Endothelial cell of umbilical vein (primary cell): ENCODE data around the gene CENPP. TPM values are rescaled to one million over a fixed set of nuclear protein-coding genes. Genes with fewer than 3 reads are reported as not detected.

Experiments
- BruUV-seq: library from RNA; stranded (reverse); fragments of 400-500 nt; replicated peaks from 2 replicates; lab custom pipeline; 2021; lab: Mats Ljungman, UMichigan
- CTCF ChIA-PET: fragments of 300-600, 350-600 bp; sonication (Branson Sonifier 250); formaldehyde crosslinking; loops from one replicate; lab custom pipeline; 2021; ENCODE audit warnings: antibody characterized with exemption, inconsistent platforms; lab: Charles Lee
- POLR2A ChIA-PET: fragments of 300-600, 350-600 bp; sonication (Branson Sonifier 250); formaldehyde crosslinking; loops from one replicate; lab custom pipeline; 2021; ENCODE audit warnings: antibody characterized with exemption, inconsistent platforms; lab: Charles Lee
- DNase-seq: peaks from one replicate; pipeline ENCODE4 v3.0.0-alpha.2; 2011; ENCODE audit warnings: low read depth, low spot score
- FAIRE-seq: peaks from 2 replicates; lab custom pipeline; 2011; peaks lifted over from hg19 to GRCh38; lab: Jason Lieb, UNC
- H2AFZ ChIP-seq: 2 replicates; pipeline ENCODE4 v1.6.0; 2012; ENCODE audit warnings: low read depth, low read length, control low read depth, inconsistent platforms
- H3K27ac ChIP-seq: 2 replicates; pipeline ENCODE4 v1.5.1; 2011; ENCODE audit warnings: low read depth, mild to moderate bottlenecking, control low read depth, low read length, moderate library complexity; ENCODE audit not compliant: insufficient read depth
- H3K27me3 ChIP-seq, 2 experiments: 2 replicates each; pipeline versions ENCODE4 v1.6.0 to v1.6.1; 2011; ENCODE audit warnings: low read length in 2 of 2, mixed read lengths in 1 of 2; ENCODE audit not compliant: control insufficient read depth in 2 of 2, insufficient read depth in 2 of 2
- H3K36me3 ChIP-seq, 2 experiments: 2 replicates in 1 of 2; 3 replicates in 1 of 2; pipeline ENCODE4 v1.5.1; 2011; ENCODE audit warnings: low read length in 2 of 2, mild to moderate bottlenecking in 1 of 2, moderate library complexity in 1 of 2; ENCODE audit not compliant: control insufficient read depth in 2 of 2, insufficient read depth in 2 of 2; ENCODE audit errors: extremely low read depth in 1 of 2
- H3K4me1 ChIP-seq: 3 replicates; pipeline ENCODE4 v1.5.1; 2011; ENCODE audit warnings: mild to moderate bottlenecking, low read length; ENCODE audit not compliant: control insufficient read depth, insufficient read depth; ENCODE audit errors: extremely low read depth
- H3K4me2 ChIP-seq: 2 replicates; pipeline ENCODE4 v1.6.1; 2011; ENCODE audit warnings: low read length, control low read depth, mixed read lengths; ENCODE audit not compliant: insufficient read depth
- H3K4me3 ChIP-seq, 3 experiments: fragments of 200-600 bp in 1 of 3; sonication (generic), shearing (Covaris generic) in 1 of 3; replicated peaks in 1 of 3; 2 replicates each; pipeline ENCODE4 v1.5.1; 2011 to 2016; ENCODE audit warnings: control low read depth in 3 of 3, low read length in 3 of 3, mild to moderate bottlenecking in 2 of 3, inconsistent platforms in 1 of 3, low read depth in 1 of 3, moderate library complexity in 1 of 3; ENCODE audit not compliant: insufficient read depth in 1 of 3
- H3K79me2 ChIP-seq: 2 replicates; pipeline ENCODE4 v1.6.0; 2012; ENCODE audit warnings: low read length, inconsistent platforms; ENCODE audit not compliant: control insufficient read depth, insufficient read depth
- H3K9ac ChIP-seq: replicated peaks from 2 replicates; pipeline ENCODE3; 2011; ENCODE audit warnings: low read length, control low read depth; ENCODE audit not compliant: insufficient read depth; ENCODE audit errors: extremely low read depth
- H3K9me1 ChIP-seq: replicated peaks from 3 replicates; pipeline ENCODE4 v1.6.0; 2011; ENCODE audit warnings: mild to moderate bottlenecking, low read length; ENCODE audit not compliant: control insufficient read depth, insufficient read depth; ENCODE audit errors: extremely low read depth
- H3K9me3 ChIP-seq: replicated peaks from 2 replicates; pipeline ENCODE4 v1.5.1; 2012; ENCODE audit warnings: low read length, inconsistent platforms; ENCODE audit not compliant: control insufficient read depth, insufficient read depth
- H4K20me1 ChIP-seq: replicated peaks from 2 replicates; pipeline ENCODE3; 2011; ENCODE audit warnings: mild to moderate bottlenecking, low read length; ENCODE audit not compliant: control insufficient read depth, insufficient read depth; ENCODE audit errors: extremely low read depth
- CTCF ChIP-seq, 2 donors: IDR thresholded peaks; 1 replicate in 1 of 2; 2 replicates in 1 of 2; pipeline ENCODE4 v1.5.1; 2011; ENCODE audit warnings: low read length in 2 of 2, mild to moderate bottlenecking in 2 of 2, moderate library complexity in 2 of 2, control low read depth in 1 of 2, inconsistent platforms in 1 of 2, low read depth in 1 of 2; ENCODE audit not compliant: insufficient read depth in 1 of 2; ENCODE audit errors: extremely low read depth in 1 of 2
- EZH2 ChIP-seq: IDR thresholded peaks from 2 replicates; pipeline ENCODE4 v1.6.1; 2012; ENCODE audit warnings: borderline replicate concordance, low read depth, mild to moderate bottlenecking, moderate library complexity, low read length, inconsistent platforms; ENCODE audit not compliant: severe bottlenecking
- FOS ChIP-seq: IDR thresholded peaks from 2 replicates; pipeline ENCODE4 v1.6.1; 2011; ENCODE audit warnings: mild to moderate bottlenecking, low read length, moderate library complexity, borderline replicate concordance; ENCODE audit not compliant: insufficient read depth
- GATA2 ChIP-seq: IDR thresholded peaks from 2 replicates; pipeline ENCODE4 v1.7.0; 2011; ENCODE audit warnings: low read depth, mild to moderate bottlenecking, moderate library complexity, mixed read lengths, low read length; ENCODE audit not compliant: insufficient read length, insufficient read depth
- JUN ChIP-seq: IDR thresholded peaks from 2 replicates; pipeline ENCODE4 v1.6.1; 2011; ENCODE audit warnings: borderline replicate concordance, low read depth; ENCODE audit not compliant: insufficient read length, insufficient read depth
- MYC ChIP-seq: IDR thresholded peaks from one replicate; pipeline ENCODE4 v1.6.1; 2011; ENCODE audit warnings: mild to moderate bottlenecking, low read depth, low read length
- POLR2A ChIP-seq: IDR thresholded peaks from 2 replicates; pipeline ENCODE4 v1.6.1; 2012; ENCODE audit warnings: low read depth, mild to moderate bottlenecking, control low read depth, low read length
- POLR2AphosphoS5 ChIP-seq: IDR thresholded peaks from 2 replicates; pipeline ENCODE4 v1.6.1; 2012; ENCODE audit warnings: low read depth, mild to moderate bottlenecking, control low read depth, low read length, moderate library complexity; ENCODE audit not compliant: insufficient read depth
- dilution Hi-C: fragments of 300-500 bp; cut with MboI; formaldehyde crosslinking; loops from one replicate; pipeline ENCODE4 v1.15.0; 2019; ENCODE audit warnings: low sequenced_read_pairs; ENCODE audit not compliant: extremely low pct_ligation_motif_present
- intact Hi-C: fragments of 100-400 bp; cut with micrococcal nuclease; formaldehyde crosslinking; loops from one replicate; pipeline ENCODE4 v1.10.0; 2022
- polyA plus RNA-seq, 4 experiments: library from polyadenylated mRNA; depleted of rRNA in 3 of 4; stranded (reverse) in 3 of 4; unstranded in 1 of 4; fragments of >200 nt; gene quantifications; 2 replicates each; pipeline versions ENCODE4 v1.2.1 to v1.2.3, GENCODE V29; 2011 to 2012; ENCODE audit warnings: missing spikeins in 1 of 4
- total RNA-seq: library from RNA; stranded (reverse); gene quantifications from 2 replicates; pipeline ENCODE4 v1.2.3, GENCODE V29; 2021
- TF ChIP-seq, protein P1 (sequence below): IDR thresholded peaks from 2 replicates; pipeline ENCODE4 v1.6.1; 2011; ENCODE audit not compliant: insufficient read depth, insufficient read length

Gene CENPP
- total and polyA plus RNA-seq, 2 donors (not counting 3 experiments of a cell fraction or from before 2014, with no cell fraction given): 1.2 to 12.0 TPM

DNA sequence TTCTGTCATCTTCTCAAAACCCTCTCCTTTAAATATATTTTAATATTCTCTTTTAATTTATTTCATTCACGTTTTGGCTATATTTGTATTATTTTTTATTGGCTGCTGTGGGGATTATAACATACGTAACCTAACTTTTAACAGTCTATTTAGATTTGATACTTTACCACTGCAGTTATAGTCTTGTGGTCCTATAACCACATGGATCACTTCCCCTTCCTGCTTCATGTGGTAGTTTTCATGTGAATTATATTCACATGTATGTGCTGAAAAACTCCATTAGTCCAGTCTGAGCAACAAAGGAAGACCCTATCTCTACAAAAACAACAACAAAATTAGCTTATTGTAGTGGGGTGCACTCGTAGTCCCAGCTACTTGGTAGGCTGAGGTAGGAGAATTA, 34.3 kb downstream of the CENPP start:
- BruUV-seq: no TSS peak
- DNase-seq: no peak
- H3K36me3 ChIP-seq: no peaks in the 10 kb centered on the region
- no peaks in the 10 kb centered on the region for H3K9me3 ChIP-seq
- intact Hi-C loops: no loop called here
- POLR2A ChIA-PET: no interaction called here
- dilution Hi-C loops: no loop called here
- TF ChIP-seq EZH2 (no peak), MYC (no peak), POLR2A (no peak), FOS (no peak), JUN (no peak), GATA2 (no peak), POLR2AphosphoS5 (no peak), CTCF (IDR thresholded peaks at IDR 0.05; ENCODE audit: extremely low read depth in 1 of 2, insufficient read depth in 1 of 2, low read depth in 1 of 2, low read length in 2 of 2) (no peak)
- TF ChIP-seq, protein P1, sequence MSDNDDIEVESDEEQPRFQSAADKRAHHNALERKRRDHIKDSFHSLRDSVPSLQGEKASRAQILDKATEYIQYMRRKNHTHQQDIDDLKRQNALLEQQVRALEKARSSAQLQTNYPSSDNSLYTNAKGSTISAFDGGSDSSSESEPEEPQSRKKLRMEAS: no peak
- CTCF ChIA-PET: interaction anchor here (1.3 to 1.6 kb wide), 2 partner anchors 9 to 24 kb away, joined by 4 read pairs; no protein-coding TSS in a partner anchor
- H3K4me1 ChIP-seq: no peaks in the 10 kb centered on the region
- FAIRE-seq: no peak
- no peak overlapping the region for H3K4me3 ChIP-seq
- H3K79me2 ChIP-seq: no peaks in the 10 kb centered on the region
- H3K27me3 ChIP-seq: no peaks in the 10 kb centered on the region
- no peaks in the 10 kb centered on the region for H4K20me1 ChIP-seq
- no peak overlapping the region for H3K9ac ChIP-seq
- H3K27ac ChIP-seq: no peak overlapping the region
- no peaks in the 10 kb centered on the region for H3K9me1 ChIP-seq
- H3K4me2 ChIP-seq: no peak overlapping the region
- H2AFZ ChIP-seq: no peak overlapping the region
